GM12878 (cell line): ENCODE measurements around the gene ATP13A2. TPM values are rescaled to one million over a fixed set of nuclear protein-coding genes. Genes with fewer than 3 reads are reported as not detected.

ENCODE experiments used
- ATAC-seq: fragments of 200-7000 bp; cut with Tn5 transposase; 3 replicates; pipeline ENCODE4 v1.9.1; 2020; ENCODE audit warnings: mild to moderate bottlenecking, moderate library complexity
- BruUV-seq: library from RNA; stranded (reverse); fragments of 400-500 nt; replicated peaks from 2 replicates; lab custom pipeline; 2021; lab: Mats Ljungman, UMichigan
- CTCF ChIA-PET: fragments of 300-600 bp; sonication (Branson Sonifier 250); formaldehyde crosslinking; extraction: SDS; loops from one replicate; lab custom pipeline; 2021; ENCODE audit warnings: inconsistent platforms; lab: Yijun Ruan, JAX
- POLR2A ChIA-PET: fragments of 350-600 bp; formaldehyde crosslinking; extraction: SDS; loops from one replicate; lab custom pipeline; 2021; ENCODE audit warnings: inconsistent platforms; lab: Charles Lee
- RAD21 ChIA-PET: fragments of 300-600 bp; sonication (Branson Sonifier 250); formaldehyde crosslinking; loops from one replicate; lab custom pipeline; 2023; ENCODE audit warnings: antibody characterized with exemption; ENCODE audit not compliant: unreplicated experiment; lab: Charles Lee
- SMC1A ChIA-PET: fragments of 300-600 bp; sonication (Branson Sonifier 250); formaldehyde crosslinking; loops from one replicate; lab custom pipeline; 2023; ENCODE audit not compliant: unreplicated experiment, uncharacterized antibody; lab: Charles Lee
- DNase-seq: peaks from one replicate; pipeline ENCODE4 v3.0.0-alpha.2; 2011; ENCODE audit warnings: low read depth, low spot score
- FAIRE-seq: peaks from 3 replicates; lab custom pipeline; 2011; peaks lifted over from hg19 to GRCh38; lab: Jason Lieb, UNC
- H2AFZ ChIP-seq: 2 replicates; pipeline ENCODE4 v1.6.0; 2011; ENCODE audit warnings: low read depth, low read length, control low read depth; ENCODE audit not compliant: control insufficient read depth
- H3K27ac ChIP-seq: 2 replicates; pipeline ENCODE4 v1.5.1; 2011; ENCODE audit warnings: control low read depth; ENCODE audit not compliant: control insufficient read depth, insufficient read depth
- H3K27me3 ChIP-seq, 2 experiments: replicated peaks in 1 of 2; 2 replicates each; pipeline versions ENCODE4 v1.6.0 to v1.6.1; 2011; ENCODE audit warnings: low read length in 1 of 2; ENCODE audit not compliant: control insufficient read depth in 2 of 2, insufficient read depth in 2 of 2
- H3K36me3 ChIP-seq, 2 experiments: 2 replicates each; pipeline ENCODE4 v1.5.1; 2011; ENCODE audit warnings: low read length in 1 of 2; ENCODE audit not compliant: control insufficient read depth in 2 of 2, insufficient read depth in 2 of 2
- H3K4me1 ChIP-seq: 2 replicates; pipeline ENCODE4 v1.6.1; 2011; ENCODE audit warnings: mild to moderate bottlenecking, low read length, moderate library complexity, mixed read lengths; ENCODE audit not compliant: control insufficient read depth, insufficient read depth
- H3K4me2 ChIP-seq: 2 replicates; pipeline ENCODE4 v1.6.0; 2011; ENCODE audit warnings: control low read depth; ENCODE audit not compliant: control insufficient read depth, insufficient read depth
- H3K4me3 ChIP-seq: fragments of 200-600 bp; sonication (generic); 2 replicates; pipeline ENCODE4 v1.5.1; 2016
- H3K79me2 ChIP-seq: 2 replicates; pipeline ENCODE4 v1.6.0; 2011; ENCODE audit warnings: low read length; ENCODE audit not compliant: control insufficient read depth, insufficient read depth
- H3K9ac ChIP-seq: 2 replicates; pipeline ENCODE4 v1.8.0; 2011; ENCODE audit warnings: low read length, control low read depth, mixed read lengths; ENCODE audit not compliant: control insufficient read depth, insufficient read depth
- H3K9me3 ChIP-seq: replicated peaks from 3 replicates; pipeline ENCODE4 v1.5.1; 2011; ENCODE audit warnings: mild to moderate bottlenecking, low read length; ENCODE audit not compliant: control insufficient read depth, insufficient read depth
- H4K20me1 ChIP-seq: 2 replicates; pipeline ENCODE4 v1.6.0; 2011; ENCODE audit not compliant: control insufficient read depth, insufficient read depth
- CTCF ChIP-seq, 3 experiments: IDR thresholded peaks in 2 of 3; conservative IDR thresholded peaks in 1 of 3; 2 replicates each; pipeline ENCODE4 v1.5.1; 2011; ENCODE audit warnings: low read depth in 3 of 3, low read length in 3 of 3, mild to moderate bottlenecking in 3 of 3, control low read depth in 2 of 3, moderate library complexity in 2 of 3, inconsistent platforms in 1 of 3, mixed read lengths in 1 of 3; ENCODE audit not compliant: control insufficient read depth in 2 of 3, insufficient read depth in 1 of 3; ENCODE audit errors: extremely low read depth in 1 of 3
- EED ChIP-seq: sonication (generic); IDR thresholded peaks from 2 replicates; pipeline ENCODE4 v1.6.1; 2016; ENCODE audit warnings: antibody characterized with exemption, low read depth
- IKZF1 ChIP-seq: fragments of 450-650 bp; conservative IDR thresholded peaks from 2 replicates; pipeline ENCODE4 v1.6.1; 2017; ENCODE audit warnings: antibody characterized with exemption, mild to moderate bottlenecking
- IRF3 ChIP-seq: fragments of 450-650 bp; IDR thresholded peaks from 2 replicates; pipeline ENCODE4 v1.6.1; 2014; ENCODE audit warnings: mild to moderate bottlenecking
- IRF5 ChIP-seq: fragments of 450-650 bp; IDR thresholded peaks from 2 replicates; pipeline ENCODE4 v1.6.1; 2017; ENCODE audit warnings: borderline replicate concordance
- MEF2B ChIP-seq: fragments of 450-650 bp; IDR thresholded peaks from 2 replicates; pipeline ENCODE4 v1.6.1; 2018; ENCODE audit warnings: mild to moderate bottlenecking, moderate library complexity; ENCODE audit not compliant: partially characterized antibody, poor library complexity, severe bottlenecking
- MYB ChIP-seq: fragments of 150-350 bp; IDR thresholded peaks from 2 replicates; pipeline ENCODE4 v1.6.1; 2014; ENCODE audit warnings: mild to moderate bottlenecking, low read depth, low read length, borderline replicate concordance
- RFX5 ChIP-seq: IDR thresholded peaks from 2 replicates; pipeline ENCODE4 v1.6.1; 2011; ENCODE audit warnings: low read depth, low read length, improper control_type of control experiment
- SREBF1 ChIP-seq: IDR thresholded peaks from 2 replicates; pipeline ENCODE4 v1.6.1; 2012; ENCODE audit warnings: mild to moderate bottlenecking, low read length
- SUPT20H ChIP-seq: IDR thresholded peaks from 2 replicates; pipeline ENCODE4 v1.6.1; 2011; ENCODE audit warnings: low read depth, mild to moderate bottlenecking, low read length, moderate library complexity, borderline replicate concordance; ENCODE audit not compliant: control insufficient read depth
- YBX1 ChIP-seq: fragments of 450-650 bp; IDR thresholded peaks from 2 replicates; pipeline ENCODE4 v1.6.1; 2016; ENCODE audit warnings: antibody characterized with exemption
- ZBTB4 ChIP-seq: fragments of 450-650 bp; formaldehyde crosslinking; IDR thresholded peaks from 2 replicates; pipeline ENCODE4 v1.4.0; 2022; ENCODE audit warnings: mild to moderate bottlenecking, moderate library complexity
- WGBS: methylation state at CpG from one replicate; pipeline ENCODE4 v1.1.6; 2016; ENCODE audit warnings: low lambda C conversion rate; ENCODE audit not compliant: insufficient replicate concordance, insufficient coverage; ENCODE audit errors: missing lambda C conversion rate; 5-methylcytosine and 5-hydroxymethylcytosine counted together
- in situ Hi-C: fragments of 300-500 bp; cut with MboI; formaldehyde crosslinking; loops from 9 replicates; pipeline ENCODE4 v1.14.3; 2018; ENCODE audit warnings: mixed read lengths
- intact Hi-C: fragments of 100-400 bp; cut with micrococcal nuclease; formaldehyde crosslinking; loops from one replicate; pipeline ENCODE4 v1.14.2; 2022; ENCODE audit not compliant: unreplicated experiment
- polyA plus RNA-seq, 11 experiments: library from polyadenylated mRNA; depleted of rRNA in 4 of 11; unstranded in 6 of 11; stranded (reverse) in 5 of 11; fragments of >200 nt; fragmentation: Nextera tagmentation in 4 of 11; fragmentation: Illumina TruSeq in 1 of 11; extraction: Ambion mirVana in 4 of 11; extraction: Trizol in 1 of 11; gene quantifications; 1 replicate in 1 of 11; 2 replicates in 10 of 11; pipeline versions ENCODE4 v1.2.1 to v1.2.3, GENCODE V29; 2011 to 2016; ENCODE audit warnings: inconsistent platforms in 2 of 11, missing spikeins in 2 of 11, low read depth in 1 of 11
- total RNA-seq, 4 experiments: library from RNA; depleted of rRNA in 3 of 4; stranded (reverse); fragments of >200 nt in 3 of 4; fragmentation: Illumina TruSeq in 1 of 4; extraction: Trizol in 1 of 4; gene quantifications; 2 replicates each; pipeline versions ENCODE4 v1.2.1 to v1.2.3, GENCODE V29; 2013 to 2021

The ATP13A2 gene
- total and polyA plus RNA-seq, 10 of the 15 experiments (the other 5 are each of a cell fraction or from before 2014, with no cell fraction given) = 0.24 to 30.5 (median 8.0) TPM

GRCh38 chr1:16983649-16984048 lies 28.1 kb downstream of the ATP13A2 start:
- H3K36me3 ChIP-seq = no peaks in the 10 kb centered on the region
- RAD21 ChIA-PET = no interaction called here
- no peaks in the 10 kb centered on the region for H4K20me1 ChIP-seq
- no peak overlapping the region for H3K4me2 ChIP-seq
- H3K27ac ChIP-seq = no peak overlapping the region
- intact Hi-C loops = no loop called here
- no peaks in the 10 kb centered on the region for H3K9me3 ChIP-seq
- no peak overlapping the region for H3K4me3 ChIP-seq
- no TSS peak for BruUV-seq
- 25% methylated on average over 4 of the region's 4 CpGs for WGBS
- FAIRE-seq (no peak), ATAC-seq (no peak), DNase-seq (no peak)
- H2AFZ ChIP-seq = no peak overlapping the region
- TF ChIP-seq MEF2B (no peak), ZBTB4 (no peak), CTCF (IDR thresholded peaks at IDR 0.05 in 2 of 3, conservative IDR thresholded peaks at IDR 0.05 in 1 of 3; ENCODE audit: control insufficient read depth in 2 of 3, extremely low read depth in 1 of 3, insufficient read depth in 1 of 3, low read depth in 3 of 3, low read length in 3 of 3) (no peak), MYB (no peak), IKZF1 (no peak), YBX1 (no peak), IRF3 (no peak), IRF5 (no peak), EED (no peak), SUPT20H (no peak), SREBF1 (no peak), RFX5 (no peak)
- SMC1A ChIA-PET = no interaction called here
- POLR2A ChIA-PET = no interaction called here
- no peaks in the 10 kb centered on the region for H3K4me1 ChIP-seq
- CTCF ChIA-PET = no interaction called here
- no peak overlapping the region for H3K9ac ChIP-seq
- H3K79me2 ChIP-seq = no peaks in the 10 kb centered on the region
- peaks cover 7 to 13% of the 10 kb centered on the region in 2 experiments; a peak in 3 of 4 replicates for H3K27me3 ChIP-seq
- in situ Hi-C loops = no loop called here
